ENCODE data around the gene PTTG1IP. TPM values are rescaled to one million over a fixed set of nuclear protein-coding genes. Genes with fewer than 3 reads are reported as not detected.

PTTG1IP gene
- total and polyA plus RNA-seq, 3 donors from 2014 or later: 171 to 195 (median 190) TPM

DNA sequence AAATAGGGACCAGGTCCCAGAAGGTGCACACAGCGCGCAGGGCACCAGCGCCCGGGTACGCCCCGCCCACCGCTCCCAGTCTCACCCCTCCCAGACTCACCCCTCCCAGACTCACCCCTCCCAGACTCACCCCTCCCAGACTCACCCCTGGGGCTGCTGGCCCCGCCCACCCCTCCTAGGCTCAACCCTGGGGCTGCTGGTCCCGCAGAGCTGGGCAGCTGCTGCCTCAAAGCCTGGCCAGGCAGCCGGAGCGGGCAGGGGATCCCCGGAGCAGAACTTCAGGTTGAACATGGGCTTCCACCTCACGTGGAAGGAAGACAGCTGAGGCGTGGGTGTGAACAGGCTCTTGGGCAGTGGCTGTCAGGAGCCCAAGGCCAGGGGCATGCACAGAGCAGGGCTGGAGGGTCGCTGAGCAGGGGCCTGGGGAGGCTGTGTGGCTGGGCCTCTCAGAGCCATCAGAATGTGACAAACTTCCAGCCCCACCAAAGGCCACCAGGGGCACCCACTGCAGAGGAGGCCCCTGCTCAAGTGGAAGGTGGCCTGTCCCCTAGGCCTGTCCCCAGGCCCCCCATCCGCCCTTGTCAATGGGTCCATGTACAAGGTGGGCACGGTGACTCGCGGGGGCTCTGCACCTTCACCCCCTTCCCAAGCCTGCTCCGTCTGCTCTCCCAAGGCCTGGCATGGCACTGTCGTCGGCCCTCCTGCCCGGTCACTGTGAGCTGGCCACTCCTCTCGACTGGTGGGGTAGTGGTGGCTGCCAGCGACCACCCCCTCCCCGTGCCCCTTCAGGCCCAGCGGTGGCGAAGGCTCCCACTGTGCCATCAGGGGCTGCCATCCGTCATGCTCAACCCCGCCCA is 35.2 kb downstream of the PTTG1IP start:
- 86 to 96% methylated on average over 13 to 30 of the region's 30 CpGs for WGBS, 2 donors
- Histone ChIP-seq H3K9me3 (no peaks in the 10 kb centered on the region), H3K27ac (no peak overlapping the region), H3K4me1 (peaks cover 6% of the 10 kb centered on the region), H3K36me3 (ENCODE audit: low read depth, missing control alignments) (no peaks in the 10 kb centered on the region), H3K27me3 (no peaks in the 10 kb centered on the region), H3K4me3 (no peak overlapping the region)
- no peak for DNase-seq
- TF ChIP-seq, protein P1, sequence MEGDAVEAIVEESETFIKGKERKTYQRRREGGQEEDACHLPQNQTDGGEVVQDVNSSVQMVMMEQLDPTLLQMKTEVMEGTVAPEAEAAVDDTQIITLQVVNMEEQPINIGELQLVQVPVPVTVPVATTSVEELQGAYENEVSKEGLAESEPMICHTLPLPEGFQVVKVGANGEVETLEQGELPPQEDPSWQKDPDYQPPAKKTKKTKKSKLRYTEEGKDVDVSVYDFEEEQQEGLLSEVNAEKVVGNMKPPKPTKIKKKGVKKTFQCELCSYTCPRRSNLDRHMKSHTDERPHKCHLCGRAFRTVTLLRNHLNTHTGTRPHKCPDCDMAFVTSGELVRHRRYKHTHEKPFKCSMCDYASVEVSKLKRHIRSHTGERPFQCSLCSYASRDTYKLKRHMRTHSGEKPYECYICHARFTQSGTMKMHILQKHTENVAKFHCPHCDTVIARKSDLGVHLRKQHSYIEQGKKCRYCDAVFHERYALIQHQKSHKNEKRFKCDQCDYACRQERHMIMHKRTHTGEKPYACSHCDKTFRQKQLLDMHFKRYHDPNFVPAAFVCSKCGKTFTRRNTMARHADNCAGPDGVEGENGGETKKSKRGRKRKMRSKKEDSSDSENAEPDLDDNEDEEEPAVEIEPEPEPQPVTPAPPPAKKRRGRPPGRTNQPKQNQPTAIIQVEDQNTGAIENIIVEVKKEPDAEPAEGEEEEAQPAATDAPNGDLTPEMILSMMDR (IDR thresholded peaks at IDR 0.05): no peak
- TF ChIP-seq POLR2A (IDR thresholded peaks at IDR 0.05): no peak
- intact Hi-C loops (cut with DNase I; ENCODE audit: low total_unique reads): no loop called here

DNA sequence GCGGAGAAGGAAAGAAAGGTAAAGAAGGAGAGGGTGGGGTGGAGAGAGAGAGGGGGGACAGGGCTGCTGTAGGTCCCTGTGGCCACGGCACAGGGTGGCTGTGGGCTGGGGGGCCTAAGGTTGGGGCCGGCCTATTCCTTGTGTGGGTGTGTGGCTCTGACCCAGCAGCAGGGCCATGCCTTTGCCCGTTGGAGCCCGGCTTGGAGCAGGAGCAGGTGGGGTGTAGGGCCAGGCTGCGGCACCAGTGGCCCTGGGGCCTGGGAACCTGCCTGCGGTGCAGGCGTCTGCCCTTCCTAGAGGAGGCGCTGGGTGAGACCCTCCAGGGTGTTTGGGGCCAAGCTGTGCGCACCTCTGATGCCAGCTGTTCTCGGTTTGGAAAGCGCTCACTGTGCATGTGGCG is 36.0 kb downstream of the PTTG1IP start:
- Histone ChIP-seq H3K4me1 (peaks cover 6% of the 10 kb centered on the region), H3K36me3 (ENCODE audit: low read depth, missing control alignments) (no peaks in the 10 kb centered on the region), H3K27me3 (no peaks in the 10 kb centered on the region), H3K4me3 (no peak overlapping the region), H3K9me3 (no peaks in the 10 kb centered on the region), H3K27ac (no peak overlapping the region)
- TF ChIP-seq POLR2A (IDR thresholded peaks at IDR 0.05): no peak
- TF ChIP-seq, protein P1 (IDR thresholded peaks at IDR 0.05): no peak
- WGBS, 2 donors: 89 to 96% methylated on average over 10 to 13 of the region's 13 CpGs
- no peak for DNase-seq
- intact Hi-C loops (cut with DNase I; ENCODE audit: low total_unique reads): no loop called here

DNA sequence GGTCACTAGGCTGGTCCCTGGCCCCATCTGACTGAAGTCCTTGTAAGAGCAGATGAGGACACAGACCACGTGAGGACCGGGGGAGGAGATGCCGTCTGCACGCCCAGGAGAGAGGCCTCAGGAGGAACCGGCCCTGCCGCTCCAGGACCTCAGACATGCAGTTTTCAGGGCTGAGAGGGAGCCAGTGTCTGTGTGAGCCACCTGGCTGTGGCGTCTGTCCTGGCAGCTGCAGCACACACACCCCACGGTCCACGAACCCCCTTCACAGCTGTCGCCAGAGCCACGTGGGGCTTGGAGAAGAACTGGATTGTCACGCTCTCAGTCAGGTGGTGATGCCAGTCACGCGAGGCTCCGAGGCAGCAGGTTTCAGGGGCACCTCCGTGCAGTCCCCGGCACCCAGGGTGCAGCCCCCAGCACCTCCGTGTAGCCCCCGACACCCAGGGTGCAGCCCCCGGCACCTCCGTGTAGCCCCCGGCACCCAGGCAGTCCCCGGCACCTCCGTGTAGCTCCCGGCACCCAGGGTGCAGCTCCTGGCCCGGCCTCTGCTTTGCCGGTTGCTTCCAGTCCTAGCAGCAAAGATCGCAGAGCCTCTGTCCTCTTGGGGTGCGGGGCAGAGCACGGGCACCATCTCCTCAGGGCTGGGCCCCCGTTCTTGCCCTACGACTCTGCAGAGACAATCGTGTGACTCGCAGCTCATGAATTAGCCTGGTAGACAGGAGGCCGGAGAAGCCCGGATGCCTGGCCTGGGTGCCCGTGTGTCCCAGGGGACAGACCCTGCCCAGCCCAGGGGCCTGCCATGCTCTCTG is 36.6 kb downstream of the PTTG1IP start:
- Histone ChIP-seq H3K9me3 (no peaks in the 10 kb centered on the region), H3K27ac (no peak overlapping the region), H3K4me1 (peaks cover 6% of the 10 kb centered on the region), H3K36me3 (ENCODE audit: low read depth, missing control alignments) (no peaks in the 10 kb centered on the region), H3K4me3 (no peak overlapping the region), H3K27me3 (no peaks in the 10 kb centered on the region)
- 75 to 77% methylated on average over 18 to 37 of the region's 37 CpGs for WGBS, 2 donors
- peak; percentile 88 for DNase-seq
- no peak for TF ChIP-seq POLR2A (IDR thresholded peaks at IDR 0.05)
- TF ChIP-seq, protein P1 (IDR thresholded peaks at IDR 0.05): no peak
- intact Hi-C loops (cut with DNase I; ENCODE audit: low total_unique reads): no loop called here

DNA sequence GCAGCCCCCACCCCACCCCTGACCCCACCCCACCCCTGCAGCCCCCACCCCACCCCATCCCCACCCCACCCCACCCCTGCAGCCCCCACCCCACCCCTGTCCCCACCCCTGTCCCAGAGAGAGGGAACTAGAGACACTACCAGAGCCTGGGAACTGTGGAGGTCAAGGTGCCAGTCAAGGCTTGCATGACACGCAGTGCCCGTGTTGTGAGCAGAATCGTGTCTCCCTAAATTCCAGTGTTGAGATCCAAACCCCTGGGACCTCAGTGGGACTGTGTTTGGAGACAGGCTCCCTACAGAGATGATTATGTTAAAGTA is 37.2 kb downstream of the PTTG1IP start:
- no peaks in the 10 kb centered on the region for H3K36me3 ChIP-seq (ENCODE audit: low read depth, missing control alignments)
- no peaks in the 10 kb centered on the region for H3K9me3 ChIP-seq
- no peak overlapping the region for H3K4me3 ChIP-seq
- intact Hi-C loops (cut with DNase I; ENCODE audit: low total_unique reads): no loop called here
- H3K27ac ChIP-seq: no peak overlapping the region
- H3K4me1 ChIP-seq: peaks cover 6% of the 10 kb centered on the region
- WGBS, 2 donors: 29% methylated on average over 3 of the region's 3 CpGs; no CpG with 5 or more reads in 1 of the 2 donors
- no peak for DNase-seq
- no peaks in the 10 kb centered on the region for H3K27me3 ChIP-seq
- no peak for TF ChIP-seq POLR2A (IDR thresholded peaks at IDR 0.05)
- TF ChIP-seq, protein P1 (IDR thresholded peaks at IDR 0.05): no peak

All from testis (tissue), 3 donors.